ENCODE results near the gene PYGB.

PYGB gene

GRCh38 chr20:25215521-25215920 lies 32.4 kb upstream of the PYGB start:
- DNase-seq, result no peak

GRCh38 chr20:25216199-25216945 lies 31.5 kb upstream of the PYGB start:
- DNase-seq, result no peak

DNA sequence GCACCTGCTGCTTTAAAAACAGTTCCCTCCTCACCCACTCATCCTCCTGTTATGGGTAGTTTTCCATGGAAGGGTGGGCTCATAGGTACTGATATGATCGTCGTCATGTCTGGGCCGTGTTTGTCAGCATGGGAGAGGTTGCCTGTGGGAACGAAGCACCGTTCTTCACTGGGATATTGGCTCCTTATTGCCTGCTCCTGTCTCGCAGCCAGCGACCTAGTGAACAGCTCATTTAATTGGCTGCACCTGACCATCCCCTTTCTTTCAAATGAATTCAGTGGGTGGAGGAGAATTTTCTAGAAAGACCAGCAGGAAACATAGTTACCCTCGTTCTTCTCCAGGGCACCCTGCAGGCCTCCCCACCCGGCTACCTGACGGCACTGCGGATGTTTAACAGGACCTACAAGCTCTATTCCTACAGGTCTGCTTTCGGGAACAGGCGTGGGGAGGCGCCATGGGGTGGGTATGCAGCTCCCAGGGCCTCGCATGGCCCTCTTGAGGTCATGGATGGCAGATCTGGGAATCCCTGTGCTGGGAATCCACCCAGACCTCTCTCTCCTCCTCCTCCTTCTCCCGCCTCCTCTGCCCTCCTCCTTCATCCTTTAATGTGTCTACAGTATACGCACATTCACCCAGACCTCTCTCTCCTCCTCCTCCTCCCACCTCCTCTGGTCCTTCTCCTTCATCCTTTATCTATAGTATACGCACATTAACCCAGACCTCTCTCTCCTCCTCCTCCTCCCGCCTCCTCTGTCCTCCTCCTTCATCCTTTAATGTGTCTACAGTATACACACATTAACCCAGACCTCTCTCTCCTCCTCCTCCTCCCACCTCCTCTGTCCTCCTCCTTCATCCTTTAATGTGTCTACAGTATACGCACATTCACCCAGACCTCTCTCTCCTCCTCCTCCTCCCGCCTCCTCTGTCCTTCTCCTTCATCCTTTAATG lies 30.4 kb upstream of the PYGB start:
- DNase-seq, result no peak

- no peak for DNase-seq
Measured at GRCh38 chr20:25218109-25218486, 29.8 kb upstream of the PYGB start.

- no peak for DNase-seq
Measured at GRCh38 chr20:25218492-25218891, 29.4 kb upstream of the PYGB start.

GRCh38 chr20:25219365-25219764 lies 28.5 kb upstream of the PYGB start:
- no peak for DNase-seq

GRCh38 chr20:25220021-25220730 lies 27.7 kb upstream of the PYGB start:
- DNase-seq, result no peak

DNA sequence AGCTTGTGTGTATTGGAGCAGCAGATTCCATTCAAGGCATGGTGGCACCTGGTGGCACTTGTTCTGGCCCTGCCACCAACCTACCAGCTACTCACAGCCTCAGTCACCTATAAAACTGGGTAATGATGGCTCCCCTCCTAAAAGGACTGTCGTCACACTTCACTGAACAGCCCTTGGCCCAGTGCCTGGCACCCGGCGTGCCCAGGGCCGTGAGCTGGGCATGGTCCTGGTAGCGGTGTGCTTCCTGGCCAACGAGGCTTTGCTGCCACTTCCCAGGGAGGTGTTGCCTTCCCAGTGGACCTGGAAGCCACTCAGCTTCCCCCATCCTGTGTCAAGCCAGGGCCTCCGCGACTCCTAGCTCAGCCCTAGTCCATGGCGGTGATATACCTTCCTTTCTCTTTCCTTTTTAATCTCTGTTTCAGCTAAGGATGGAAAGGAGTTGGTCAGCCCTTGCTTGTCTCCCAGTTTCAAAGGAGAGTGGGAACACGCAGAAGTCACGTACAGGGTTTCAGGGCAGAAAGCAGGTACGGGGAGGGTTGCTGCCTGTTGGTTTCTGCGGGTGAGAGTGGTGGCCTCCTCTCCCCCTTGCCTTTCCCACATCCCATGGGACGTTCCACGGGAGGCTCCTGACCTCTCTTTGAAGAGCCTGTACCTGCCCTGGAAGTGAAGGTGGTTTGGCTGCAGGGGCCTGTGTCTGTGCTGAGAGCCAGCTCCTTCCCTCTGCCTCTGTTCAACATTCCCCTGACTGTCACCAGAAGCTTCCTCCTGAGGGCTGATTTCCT lies 26.9 kb upstream of the PYGB start:
- DNase-seq, result peak in 5 of 56 donors; percentile 14 to 25 (median 24)

GRCh38 chr20:25221592-25222460 lies 26.1 kb upstream of the PYGB start:
- no peak for DNase-seq

DNA sequence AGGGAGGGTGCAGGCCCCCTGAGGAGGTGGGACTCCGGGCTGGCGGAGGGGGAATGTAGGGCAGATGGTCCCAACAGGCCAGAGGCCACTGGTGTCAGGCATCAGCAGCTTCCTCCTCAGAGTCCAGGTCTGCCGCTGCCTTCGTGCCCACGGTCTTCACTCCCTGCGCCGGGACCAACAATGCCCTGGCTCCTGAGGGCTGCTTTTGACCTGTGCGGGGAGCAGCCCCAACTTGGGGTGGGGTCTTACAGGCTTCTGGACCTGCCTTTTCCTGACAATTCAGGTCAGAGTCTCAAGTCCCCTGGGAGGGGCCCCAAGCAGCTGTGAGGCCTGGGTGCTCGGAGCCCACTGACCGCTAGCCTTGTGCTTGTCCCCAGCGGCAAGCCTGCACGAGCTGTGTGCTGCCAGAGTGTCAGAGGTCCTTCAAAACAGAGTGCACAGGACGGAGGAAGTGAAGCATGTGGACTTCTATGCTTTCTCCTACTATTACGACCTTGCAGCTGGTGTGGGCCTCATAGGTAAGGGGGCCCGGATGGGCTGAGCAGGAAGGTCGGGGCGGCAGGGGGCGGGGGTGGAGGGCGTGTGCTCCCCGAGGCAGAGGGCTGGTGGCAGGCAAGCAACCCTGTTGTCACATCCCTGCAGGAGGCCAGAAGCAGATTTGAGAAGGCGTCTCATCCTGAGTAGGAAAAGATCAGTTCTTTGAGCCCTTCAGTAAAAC lies 25.3 kb upstream of the PYGB start:
- no peak for DNase-seq

GRCh38 chr20:25223179-25223661 lies 24.7 kb upstream of the PYGB start:
- no peak for DNase-seq

- DNase-seq, result no peak
Measured at GRCh38 chr20:25223765-25224720, 23.8 kb upstream of the PYGB start.

DNA sequence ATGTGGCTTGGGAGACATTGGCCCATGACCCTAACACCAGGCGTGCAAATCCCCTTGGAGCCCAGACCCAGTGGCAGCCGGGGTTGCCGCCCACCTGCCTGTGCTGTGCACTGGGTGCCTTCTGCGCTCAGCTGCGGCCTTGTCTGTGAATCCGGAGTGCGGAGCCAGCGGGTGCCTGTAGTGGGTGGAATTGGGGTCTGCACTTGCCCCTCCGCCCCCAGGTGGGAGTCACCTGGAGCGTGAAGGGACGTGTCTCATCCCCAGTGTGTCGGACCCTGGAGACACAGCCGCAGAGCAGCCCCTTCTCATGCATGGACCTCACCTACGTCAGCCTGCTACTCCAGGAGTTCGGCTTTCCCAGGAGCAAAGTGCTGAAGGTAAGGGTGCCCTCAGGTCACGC lies 22.9 kb upstream of the PYGB start:
- no peak for DNase-seq

DNA sequence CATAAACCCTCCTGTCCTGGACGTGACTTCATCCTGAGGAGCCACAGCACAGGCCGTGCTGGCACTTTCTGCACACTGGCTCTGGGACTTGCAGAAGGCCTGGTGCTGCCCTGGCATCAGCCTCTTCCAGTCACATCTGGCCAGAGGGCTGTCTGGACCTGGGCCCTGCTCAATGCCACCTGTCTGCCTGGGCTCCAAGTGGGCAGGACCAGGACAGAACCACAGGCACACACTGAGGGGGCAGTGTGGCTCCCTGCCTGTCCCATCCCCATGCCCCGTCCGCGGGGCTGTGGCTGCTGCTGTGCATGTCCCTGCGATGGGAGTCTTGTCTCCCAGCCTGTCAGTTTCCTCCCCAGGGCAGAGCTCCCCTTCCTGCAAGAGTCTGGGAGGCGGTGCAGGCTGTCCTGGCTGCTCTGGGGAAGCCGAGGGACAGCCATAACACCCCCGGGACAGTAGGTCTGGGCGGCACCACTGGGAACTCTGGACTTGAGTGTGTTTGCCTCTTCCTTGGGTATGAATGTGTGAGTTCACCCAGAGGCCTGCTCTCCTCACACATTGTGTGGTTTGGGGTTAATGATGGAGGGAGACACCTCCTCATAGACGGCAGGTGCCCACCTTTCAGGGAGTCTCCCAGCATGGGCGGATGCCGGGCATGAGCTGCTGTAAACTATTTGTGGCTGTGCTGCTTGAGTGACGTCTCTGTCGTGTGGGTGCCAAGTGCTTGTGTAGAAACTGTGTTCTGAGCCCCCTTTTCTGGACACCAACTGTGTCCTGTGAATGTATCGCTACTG lies 22.0 kb upstream of the PYGB start:
- DNase-seq, result no peak

- peak in 12 of 56 donors; percentile 9 to 62 (median 34) for DNase-seq
Measured at GRCh38 chr20:25226433-25227316, 21.2 kb upstream of the PYGB start.

GRCh38 chr20:25227317-25227831 lies 20.5 kb upstream of the PYGB start:
- no peak for DNase-seq
